ENCODE measurements around the gene KRTAP12-4.

The KRTAP12-4 gene

GRCh38 chr21:44658541-44658910, 4.1 kb upstream of the KRTAP12-4 start:
- Mint-ChIP-seq H3K9me3 (peaks cover 42% of the 10 kb centered on the region), H3K36me3 (ENCODE audit: low read depth) (no peaks in the 10 kb centered on the region), H3K27me3 (ENCODE audit: low read depth) (peaks cover 4% of the 10 kb centered on the region), H3K4me3 (no peak overlapping the region), H3K4me1 (no peaks in the 10 kb centered on the region), H3K27ac (no peak overlapping the region)
- no peak for TF ChIP-seq CTCF (IDR thresholded peaks at IDR 0.05; ENCODE audit: unreplicated experiment in 3 of 3)

- peaks cover 43% of the 10 kb centered on the region for H3K9me3 Mint-ChIP-seq
- peaks cover 6% of the 10 kb centered on the region for H3K27me3 Mint-ChIP-seq (ENCODE audit: low read depth)
- TF ChIP-seq CTCF (IDR thresholded peaks at IDR 0.05; ENCODE audit: unreplicated experiment in 3 of 3): no peak
- H3K4me1 Mint-ChIP-seq: no peaks in the 10 kb centered on the region
- H3K27ac Mint-ChIP-seq: no peak within 1 kb of the TSS
- no peaks in the 10 kb centered on the region for H3K36me3 Mint-ChIP-seq (ENCODE audit: low read depth)
- no peak within 1 kb of the TSS for H3K4me3 Mint-ChIP-seq
Measured at GRCh38 chr21:44657635-44658540, 3.4 kb upstream of the KRTAP12-4 start, which contains the start of gene KRTAP12-3. Gene KRTAP12-3, plus strand, starts transcription at chr21:44657932. Its CDS starts 48 bp downstream, at chr21:44657980.

DNA sequence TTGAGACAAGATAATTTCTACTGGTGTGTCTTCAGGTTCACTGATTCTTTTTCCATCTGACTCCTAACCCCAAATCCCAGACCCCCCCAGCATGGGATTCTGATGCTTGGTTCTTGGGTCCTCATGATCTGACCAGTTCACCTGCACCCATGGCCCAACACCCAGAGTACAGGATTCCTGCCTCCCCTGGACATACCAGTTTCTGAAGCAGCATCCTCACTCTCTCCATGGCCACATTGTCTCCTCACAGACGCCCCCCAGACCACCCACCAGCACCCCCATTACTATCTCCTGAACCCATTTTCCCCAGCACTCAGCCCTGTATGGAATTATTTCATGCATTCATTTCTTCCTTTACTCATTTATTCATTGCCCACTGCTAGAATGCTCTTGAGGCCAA, 2.4 kb upstream of the KRTAP12-4 start:
- Mint-ChIP-seq H3K9me3 (peaks cover 41% of the 10 kb centered on the region), H3K27ac (no peak overlapping the region), H3K4me1 (no peaks in the 10 kb centered on the region), H3K4me3 (no peak overlapping the region), H3K27me3 (ENCODE audit: low read depth) (peaks cover 9% of the 10 kb centered on the region), H3K36me3 (ENCODE audit: low read depth) (no peaks in the 10 kb centered on the region)
- TF ChIP-seq CTCF (IDR thresholded peaks at IDR 0.05; ENCODE audit: unreplicated experiment in 3 of 3): no peak

- Mint-ChIP-seq H3K27me3 (ENCODE audit: low read depth) (peaks cover 14% of the 10 kb centered on the region), H3K4me1 (no peaks in the 10 kb centered on the region), H3K4me3 (no peak overlapping the region), H3K9me3 (peaks cover 34% of the 10 kb centered on the region), H3K36me3 (ENCODE audit: low read depth) (no peaks in the 10 kb centered on the region), H3K27ac (no peak overlapping the region)
- TF ChIP-seq CTCF (IDR thresholded peaks at IDR 0.05; ENCODE audit: unreplicated experiment in 3 of 3): no peak
Measured at GRCh38 chr21:44653656-44654575, 543 bp downstream of the KRTAP12-4 start.

GRCh38 chr21:44653123-44653522, 1.3 kb downstream of the KRTAP12-4 start:
- Mint-ChIP-seq H3K4me3 (no peak overlapping the region), H3K4me1 (no peaks in the 10 kb centered on the region), H3K36me3 (ENCODE audit: low read depth) (no peaks in the 10 kb centered on the region), H3K27ac (no peak overlapping the region), H3K9me3 (peaks cover 29% of the 10 kb centered on the region), H3K27me3 (ENCODE audit: low read depth) (peaks cover 14% of the 10 kb centered on the region)
- no peak for TF ChIP-seq CTCF (IDR thresholded peaks at IDR 0.05; ENCODE audit: unreplicated experiment in 3 of 3)

Measured in nephron (organoid).